HG03432 (cell line): ENCODE data around the gene MAML3.

ENCODE experiments used
- ATAC-seq: cut with Tn5 transposase; IDR thresholded peaks from one replicate; pipeline ENCODE4 v1.9.1; 2021; ENCODE audit warnings: mild to moderate bottlenecking, moderate library complexity; ENCODE audit not compliant: unreplicated experiment

The MAML3 gene

DNA sequence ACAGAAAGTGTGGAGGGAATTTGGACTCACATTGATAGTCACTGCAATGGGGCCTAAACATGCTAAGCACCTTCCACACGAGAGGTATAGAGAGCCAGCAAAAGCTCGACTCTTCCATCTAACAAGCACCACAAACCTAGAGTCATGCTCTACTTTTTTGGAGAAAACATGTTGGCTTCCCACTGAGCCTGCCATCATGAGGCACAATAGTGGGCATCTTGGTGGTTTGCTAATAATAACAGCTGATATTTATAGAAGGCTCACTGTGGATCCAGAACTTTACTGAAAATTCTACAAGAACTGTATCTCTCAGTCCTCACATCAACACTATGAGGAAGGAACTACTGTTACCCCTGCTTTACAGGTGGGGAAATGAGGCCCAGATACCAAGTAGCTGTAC is 26.6 kb downstream of the MAML3 start:
- no peak for ATAC-seq

DNA sequence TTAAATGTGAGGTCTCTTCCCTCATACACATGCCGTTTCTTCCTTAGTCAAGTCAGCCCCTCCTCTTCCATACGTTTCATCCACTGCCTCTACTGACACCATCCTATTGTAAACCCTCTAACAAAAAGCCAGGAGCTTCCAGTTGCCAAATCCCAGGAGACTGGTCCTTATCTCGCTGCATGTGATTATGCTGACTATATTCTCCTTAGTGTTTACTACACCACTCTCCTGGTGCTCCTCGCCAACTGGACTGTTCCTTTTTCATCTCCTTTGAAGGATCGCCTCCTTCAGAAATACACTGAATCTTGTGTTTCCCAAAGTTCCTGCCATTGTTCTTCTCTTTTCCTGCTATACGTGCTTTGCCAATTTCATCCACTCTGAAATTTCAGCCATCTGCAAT is 27.7 kb downstream of the MAML3 start:
- ATAC-seq, result no peak

DNA sequence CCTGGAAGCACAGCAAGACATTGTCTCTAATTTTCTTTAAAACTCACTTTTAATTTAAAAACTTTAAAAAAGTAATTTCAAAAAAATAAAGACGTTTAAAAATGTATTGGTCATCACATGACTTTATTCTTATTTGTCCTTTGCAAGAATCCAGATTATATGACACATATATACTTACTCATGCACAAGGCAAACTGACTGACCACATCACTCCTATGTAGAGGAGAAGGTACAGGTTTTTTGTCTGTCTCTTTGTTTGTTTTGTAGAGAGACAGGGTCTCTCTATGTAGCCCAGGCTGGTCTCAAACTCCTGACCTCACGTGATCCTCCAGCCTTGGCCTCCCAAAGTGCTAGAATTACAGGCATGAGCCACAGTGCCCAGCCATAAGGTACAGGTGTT is 28.6 kb downstream of the MAML3 start:
- ATAC-seq, result no peak

DNA sequence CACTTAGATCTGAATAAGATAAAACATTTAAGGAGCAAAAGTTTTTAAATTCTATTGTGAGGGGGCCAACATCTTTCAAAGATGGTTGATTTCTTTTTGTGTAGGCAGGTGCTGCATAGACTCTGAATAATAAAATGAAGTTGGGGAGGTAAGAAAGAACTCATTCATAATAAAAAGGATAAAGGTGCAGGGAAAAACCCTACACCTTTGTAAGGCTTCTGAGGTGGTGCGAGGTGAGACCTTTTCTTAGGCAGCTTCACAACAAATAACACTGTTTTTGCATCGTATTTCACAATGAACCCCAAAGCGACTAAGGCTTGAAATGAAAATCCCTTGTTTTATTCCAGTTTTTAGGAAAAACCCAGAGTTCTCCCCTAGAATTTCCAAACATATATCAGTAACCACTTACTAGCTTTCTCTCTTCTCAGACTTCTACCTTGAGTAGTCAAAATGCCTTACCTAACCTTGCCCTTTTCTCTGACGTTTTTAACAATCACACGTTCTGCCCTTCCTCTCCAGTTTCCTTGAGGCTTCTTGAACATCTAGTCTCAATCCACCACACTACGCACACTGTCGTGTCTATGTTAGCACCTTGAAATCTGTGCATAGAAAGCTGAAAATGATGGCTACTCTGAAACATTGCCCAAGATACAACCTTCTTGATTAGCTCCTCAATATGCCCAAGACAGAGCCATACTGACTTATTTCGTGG is 30.2 kb downstream of the MAML3 start:
- ATAC-seq, result no peak

DNA sequence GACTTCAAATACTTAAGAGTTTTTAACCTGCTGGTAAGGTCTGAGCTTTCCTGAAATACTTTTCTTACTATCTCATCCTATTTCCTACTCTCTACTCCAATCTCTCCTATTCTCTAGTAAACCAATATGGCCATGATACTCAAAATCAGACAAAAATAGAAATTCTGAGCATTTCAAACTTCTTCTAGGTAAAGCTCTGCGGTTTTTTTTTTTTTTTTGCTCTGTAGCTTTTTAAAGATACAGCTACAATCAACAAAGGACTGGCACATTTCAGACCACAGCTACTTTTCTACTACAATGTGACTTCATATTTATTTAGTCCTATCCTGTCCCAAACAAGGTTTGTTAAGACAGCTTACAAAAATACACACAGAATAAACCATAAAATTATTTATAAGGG is 31.1 kb downstream of the MAML3 start:
- ATAC-seq, result no peak

DNA sequence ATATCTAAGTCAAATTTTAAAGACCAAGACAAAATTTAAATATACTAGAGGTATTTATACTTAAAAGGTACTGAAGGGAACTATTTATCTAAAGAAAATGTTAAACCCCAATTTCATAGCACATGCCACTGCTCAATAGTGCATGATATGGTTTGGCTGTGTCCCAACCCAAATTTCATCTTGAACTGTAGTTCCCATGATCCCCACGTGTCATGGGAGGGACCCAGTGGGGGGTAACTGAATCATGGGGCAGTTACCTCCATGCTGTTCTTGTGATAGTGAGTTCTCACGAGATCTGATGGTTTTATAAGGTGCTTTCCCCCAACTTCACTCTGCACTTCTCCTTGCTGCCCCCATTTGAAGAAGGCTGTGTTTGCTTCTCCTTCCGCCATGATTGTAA is 32.3 kb downstream of the MAML3 start:
- ATAC-seq, result no peak

DNA sequence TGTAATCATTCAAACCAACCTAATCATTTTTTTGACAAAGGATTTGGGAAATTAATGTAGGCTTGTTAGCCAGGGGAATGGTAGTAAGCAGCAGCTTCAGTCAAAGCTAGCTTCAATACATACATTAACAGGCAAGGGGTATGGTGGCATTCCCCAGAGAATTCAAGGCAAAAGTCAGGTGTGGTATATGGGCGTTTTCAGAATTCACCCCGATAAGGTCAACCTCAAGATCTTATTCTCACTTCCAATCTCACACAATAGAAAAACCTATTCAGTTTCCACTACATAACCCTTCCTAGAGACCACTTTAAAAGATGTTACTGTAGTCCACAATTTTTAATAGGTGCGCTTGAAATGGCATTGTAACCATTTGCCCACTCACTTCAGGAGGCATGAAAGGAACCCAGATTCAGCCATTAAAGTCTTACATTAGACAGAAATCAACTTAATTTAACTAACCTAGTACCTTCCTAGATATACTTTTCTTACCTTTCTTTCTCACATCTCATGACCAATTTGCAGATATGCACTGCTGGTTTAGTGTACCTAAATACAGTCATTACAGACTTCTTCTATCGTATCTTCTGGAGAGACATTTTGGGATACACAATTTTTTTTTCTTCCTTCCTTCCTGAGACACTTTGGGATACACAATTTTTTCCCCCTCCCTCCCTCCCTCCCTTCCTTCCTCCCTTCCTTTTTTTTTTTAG is 34.9 kb downstream of the MAML3 start:
- ATAC-seq, result no peak

DNA sequence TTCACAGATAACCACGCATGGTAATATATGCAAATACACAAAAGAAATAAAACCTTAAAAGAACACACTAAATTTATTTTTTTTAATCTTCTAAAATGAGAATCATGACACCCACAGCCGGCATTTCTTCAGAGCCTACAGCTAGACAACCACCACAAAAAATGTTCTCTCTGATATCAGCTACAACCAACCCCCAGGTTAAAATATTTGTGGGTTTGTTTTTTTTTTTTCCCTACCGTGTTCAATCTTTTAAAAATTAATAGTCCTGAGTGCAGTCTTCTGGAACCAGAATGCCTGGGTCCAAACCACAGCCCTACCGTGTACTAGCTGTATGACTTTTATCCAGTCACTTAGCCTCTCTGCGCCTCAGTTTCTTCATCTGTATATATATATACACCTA is 36.0 kb downstream of the MAML3 start:
- no peak for ATAC-seq

DNA sequence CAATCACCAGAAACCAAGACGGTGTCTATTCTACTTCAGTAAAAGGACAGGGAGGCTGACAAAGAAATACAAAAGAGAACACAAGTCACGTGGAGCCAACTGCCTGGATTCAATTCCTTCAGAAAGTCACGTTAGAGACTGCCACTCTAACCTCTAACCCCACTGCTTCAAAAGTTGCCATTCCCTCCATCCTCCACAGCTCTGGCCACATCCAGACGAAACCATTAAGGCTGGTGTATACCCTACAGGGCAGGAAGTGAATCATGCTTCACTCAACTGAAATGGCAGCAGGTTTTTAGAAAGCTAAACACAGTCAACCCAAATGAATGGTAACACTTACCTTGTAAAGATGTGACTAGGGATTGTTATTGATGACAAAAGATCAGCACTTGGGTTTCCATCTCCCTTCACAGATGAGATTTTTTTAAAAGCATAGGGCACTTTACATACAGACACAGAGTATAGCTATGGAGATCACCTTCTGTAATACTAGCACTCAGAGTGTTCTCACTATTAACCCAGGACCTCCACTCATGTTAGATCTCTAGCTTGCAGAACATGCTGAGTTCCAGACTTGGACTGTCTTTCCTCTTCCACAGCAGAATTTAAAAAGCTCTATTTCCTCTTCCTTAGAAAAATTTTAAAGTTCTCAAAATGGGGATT is 37.4 kb downstream of the MAML3 start:
- no peak for ATAC-seq

DNA sequence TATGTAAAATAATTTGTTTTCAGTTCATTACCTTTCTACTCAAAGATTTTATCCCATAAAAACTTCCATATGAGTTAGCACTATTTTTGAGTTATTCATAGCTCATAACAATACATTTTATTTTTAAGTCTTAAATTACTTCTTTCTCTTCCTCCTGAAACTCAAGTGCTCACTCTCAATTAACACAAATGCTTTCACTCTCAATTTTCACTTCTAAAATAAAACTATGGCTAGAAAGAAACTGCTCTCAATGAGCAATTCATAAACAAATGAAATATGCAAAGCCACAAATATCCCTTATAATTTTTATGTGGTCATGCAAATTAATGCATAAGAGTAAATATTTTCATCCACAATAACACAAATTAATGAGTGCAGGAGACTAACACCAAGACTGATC is 38.8 kb downstream of the MAML3 start:
- peak; percentile 64 for ATAC-seq

DNA sequence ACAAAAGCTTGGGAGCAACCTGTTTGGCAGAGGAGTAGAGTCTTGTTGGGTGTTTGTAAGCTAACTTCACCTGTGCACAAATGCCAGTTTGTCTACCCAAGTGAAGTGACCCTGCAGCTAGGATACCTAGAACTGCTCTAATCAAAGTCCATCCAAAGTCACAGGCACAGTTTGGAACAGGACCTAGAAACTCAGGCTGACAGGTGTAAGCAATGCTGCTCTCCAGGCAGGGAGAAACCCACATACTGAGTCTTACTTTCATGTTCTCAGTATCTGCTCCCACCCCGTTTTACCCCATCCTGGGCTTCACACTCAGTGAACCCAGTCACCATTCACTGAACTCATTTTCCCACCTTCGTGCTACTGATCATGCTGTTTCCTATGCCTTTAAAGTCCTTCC is 40.3 kb downstream of the MAML3 start:
- peak; percentile 56 for ATAC-seq

DNA sequence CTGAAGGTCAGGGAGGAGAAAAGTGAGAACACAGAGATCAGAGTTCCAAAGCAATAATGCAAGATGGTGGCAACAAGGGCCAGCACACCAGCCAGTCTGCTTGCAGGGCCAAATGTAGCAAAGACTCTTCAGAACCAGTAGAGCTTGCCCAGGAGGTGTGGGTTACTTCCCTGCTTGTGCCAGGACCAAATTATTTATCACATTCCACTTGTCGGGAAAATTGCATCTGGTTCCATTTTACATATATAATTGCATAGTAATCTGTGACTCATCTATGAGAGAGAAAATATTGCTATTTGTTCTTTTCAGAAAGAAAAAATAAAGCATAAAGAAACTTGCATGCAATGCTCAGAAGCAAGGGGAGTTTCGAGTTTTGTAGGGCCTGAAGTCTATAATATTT is 41.4 kb downstream of the MAML3 start:
- no peak for ATAC-seq

DNA sequence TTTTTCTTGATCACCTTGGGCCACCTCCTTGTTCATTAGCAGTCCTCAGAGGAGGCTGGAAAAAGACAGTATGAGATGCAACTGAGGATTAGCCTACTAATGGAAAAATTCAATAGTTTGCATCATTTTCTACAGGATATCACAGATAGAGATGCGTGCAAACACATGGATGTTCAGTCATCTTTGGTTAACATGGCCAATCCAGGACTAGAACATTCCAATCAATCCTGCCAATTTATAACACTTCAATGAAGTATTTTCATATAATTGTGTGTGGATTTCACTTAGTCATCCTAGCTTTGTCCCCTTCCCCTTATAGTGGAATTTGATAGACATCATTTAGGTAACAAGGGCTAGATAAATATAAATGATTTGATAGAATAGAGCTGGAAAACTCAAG is 42.7 kb downstream of the MAML3 start:
- no peak for ATAC-seq

DNA sequence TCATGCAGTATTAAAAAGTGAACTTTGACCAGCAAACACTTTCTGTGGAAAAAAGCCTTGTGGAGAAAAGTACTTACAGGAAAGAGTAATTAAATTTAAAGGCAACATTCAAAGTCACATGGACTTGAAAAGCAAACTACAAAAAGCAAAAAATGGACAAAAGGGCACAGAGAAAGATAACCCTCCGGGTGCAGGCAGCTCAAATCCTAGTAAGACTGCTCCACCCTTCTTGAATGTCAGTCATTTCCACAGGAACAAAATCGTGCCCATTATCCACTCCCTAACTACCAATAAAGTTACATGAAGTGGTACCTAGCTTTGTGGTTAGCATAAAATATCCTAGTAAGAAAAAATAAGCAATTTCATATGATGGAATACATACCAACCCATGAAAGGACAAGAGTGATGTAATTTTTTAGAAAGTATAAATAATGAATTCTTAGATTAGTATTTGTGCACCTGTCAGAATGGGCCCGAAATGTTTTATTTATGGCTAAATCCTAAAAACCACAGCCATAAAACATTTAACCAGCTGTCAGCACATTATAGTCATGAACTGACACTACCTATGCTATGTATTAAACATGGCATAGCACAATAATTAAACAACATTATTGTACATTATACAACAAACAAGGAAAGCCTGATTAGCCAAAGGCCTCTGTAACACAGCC is 43.3 kb downstream of the MAML3 start:
- no peak for ATAC-seq

DNA sequence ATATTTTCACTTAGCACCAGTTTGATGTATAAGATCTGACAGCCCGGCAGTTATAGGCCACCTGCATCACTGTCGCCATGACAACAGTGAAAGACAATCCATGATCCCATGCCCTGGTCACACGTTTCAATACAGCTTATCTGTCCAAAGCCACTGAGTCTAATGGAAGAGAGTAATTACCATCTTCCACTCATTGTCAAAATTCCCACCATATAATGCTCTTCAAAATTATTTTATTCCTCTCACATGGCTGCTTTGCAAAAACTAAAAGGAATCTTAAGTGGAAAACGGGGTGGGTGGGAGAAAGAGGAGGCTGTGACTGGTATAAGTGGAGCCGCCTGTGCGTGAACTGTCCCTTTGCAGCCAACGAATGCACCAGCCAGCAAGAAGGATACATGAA is 44.2 kb downstream of the MAML3 start:
- no peak for ATAC-seq

DNA sequence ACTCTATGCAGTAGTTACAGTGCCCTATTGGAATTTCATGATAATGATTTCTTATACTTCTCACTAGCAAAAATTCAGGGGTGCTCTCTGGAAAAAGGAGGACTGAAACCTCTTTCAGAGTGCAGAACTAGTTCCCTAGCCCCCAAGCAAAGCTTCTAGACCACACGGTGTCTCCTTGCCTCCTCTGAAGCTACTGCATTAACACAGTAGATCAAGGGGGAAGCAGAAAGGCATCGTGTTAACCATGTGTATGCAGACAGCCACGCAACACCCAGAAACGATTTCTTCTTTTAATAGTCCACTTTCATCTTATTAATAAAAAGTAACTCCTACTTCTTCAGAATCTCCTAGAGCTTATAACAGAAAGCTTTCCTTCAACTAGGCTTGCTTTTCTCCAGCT is 44.7 kb downstream of the MAML3 start:
- no peak for ATAC-seq

DNA sequence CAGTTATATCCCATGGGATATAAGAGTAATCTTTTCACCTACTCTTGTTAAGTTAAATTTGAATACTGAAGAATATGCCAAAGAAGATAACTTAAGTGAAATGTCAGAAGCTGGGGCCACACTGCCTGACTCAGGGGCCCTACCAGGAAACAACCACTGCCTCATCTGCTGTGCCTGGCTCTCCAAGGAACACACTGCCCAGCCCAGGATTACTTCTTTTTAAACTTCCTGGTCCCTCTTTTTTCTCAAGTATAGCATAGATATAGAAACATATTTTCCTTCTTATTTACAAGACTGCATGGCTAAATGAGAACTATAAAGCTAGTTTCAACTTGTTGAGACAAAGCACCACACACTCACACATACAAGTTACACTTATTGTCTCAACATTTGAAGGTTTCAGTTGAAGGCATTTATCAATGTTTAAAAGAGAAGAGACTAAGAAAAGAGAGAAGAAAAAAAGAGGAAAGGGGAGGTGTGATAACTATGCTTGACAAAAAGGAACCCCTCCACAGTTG is 45.2 kb downstream of the MAML3 start:
- ATAC-seq, result no peak

DNA sequence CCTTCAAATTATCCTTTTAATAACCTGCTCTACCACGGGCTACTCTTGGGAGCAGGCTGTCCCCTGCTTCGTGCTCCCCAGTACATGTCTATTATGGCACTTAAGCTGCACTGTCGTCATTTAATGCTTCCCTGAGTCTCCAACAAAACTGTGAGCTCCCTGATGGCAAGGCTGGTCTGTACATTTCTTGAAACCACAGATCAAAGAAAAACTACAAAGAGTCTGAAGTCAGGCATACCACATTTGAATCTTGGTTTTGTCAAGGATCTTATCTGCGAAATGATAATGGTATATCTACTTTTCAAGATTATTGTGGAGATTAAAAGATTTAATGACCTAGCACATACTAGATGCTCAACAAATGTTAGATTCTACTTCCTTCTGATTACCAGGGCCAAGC is 45.7 kb downstream of the MAML3 start:
- ATAC-seq, result no peak

DNA sequence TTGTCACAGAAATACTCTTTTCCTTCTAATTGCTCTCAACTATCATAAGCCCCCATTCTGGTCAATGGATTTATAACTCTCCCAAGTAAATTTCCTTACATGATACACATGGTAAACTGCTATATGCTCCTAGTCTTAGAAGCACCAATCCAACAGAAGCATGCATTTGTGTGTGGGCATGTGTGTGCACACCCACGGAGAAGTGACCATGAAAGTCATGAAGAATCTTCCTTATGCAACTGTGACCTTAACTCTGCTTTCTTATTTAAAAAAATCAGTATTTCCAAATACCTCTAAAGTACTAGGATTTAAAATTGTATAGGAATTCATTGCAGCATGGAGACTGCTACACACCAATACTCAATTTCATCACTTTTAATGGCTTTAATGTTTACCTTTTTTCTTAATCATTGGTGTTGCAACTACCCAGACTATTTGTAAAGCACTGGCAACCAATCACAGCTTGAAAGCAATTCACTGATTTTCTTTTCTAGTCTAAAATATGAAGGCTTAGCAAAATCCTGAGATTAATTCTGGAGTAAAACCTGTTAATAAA is 47.6 kb downstream of the MAML3 start:
- ATAC-seq, result no peak

DNA sequence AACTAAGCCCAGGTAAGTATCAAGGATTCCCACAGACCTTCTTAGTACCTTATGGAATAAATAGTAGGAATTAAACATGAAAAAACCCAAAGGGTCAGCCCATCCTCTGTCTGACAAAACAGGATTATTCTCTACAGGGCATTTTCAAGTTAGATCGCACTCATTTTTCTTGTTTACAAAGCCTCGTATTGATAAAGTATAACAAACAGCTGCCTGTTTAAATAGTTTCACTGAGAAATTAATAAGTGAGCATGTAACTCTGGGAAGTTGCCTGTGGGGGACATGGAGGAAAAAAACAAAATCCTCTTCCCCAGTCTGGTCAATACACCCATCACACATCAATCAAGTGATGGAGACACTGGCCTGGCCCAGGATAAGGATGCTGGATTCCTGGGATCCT is 48.5 kb downstream of the MAML3 start:
- no peak for ATAC-seq

DNA sequence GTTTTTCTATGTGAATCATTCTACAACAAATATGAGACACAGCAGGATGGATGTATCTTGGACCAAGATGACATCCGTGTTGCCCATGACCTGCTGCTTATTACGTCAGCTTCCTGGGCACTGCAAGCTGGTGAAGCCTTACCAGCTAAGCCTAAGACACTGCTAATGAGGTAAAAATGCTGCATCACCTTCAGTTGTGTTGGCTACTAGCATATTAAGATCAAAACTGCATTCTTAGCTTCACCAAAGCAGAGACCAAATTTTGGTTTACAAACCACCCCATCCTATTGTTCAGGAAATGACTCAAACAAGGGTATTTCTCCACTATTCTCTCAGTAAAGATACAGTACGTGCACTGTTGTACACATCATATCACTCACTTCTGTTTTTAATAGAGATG is 50.3 kb downstream of the MAML3 start:
- ATAC-seq, result peak; percentile 94
